ENCODE data around the gene DROSHA. TPM values are rescaled to one million over a fixed set of nuclear protein-coding genes. Genes with fewer than 3 reads are reported as not detected.
A peak's percentile ranks its signal among the peaks of the same experiment; 100 is the strongest.

The DROSHA gene
- total and polyA plus RNA-seq, 10 of the 15 experiments (the other 5 are each of a cell fraction or from before 2014, with no cell fraction given): 27.9 to 55.0 (median 37.6) TPM

DNA sequence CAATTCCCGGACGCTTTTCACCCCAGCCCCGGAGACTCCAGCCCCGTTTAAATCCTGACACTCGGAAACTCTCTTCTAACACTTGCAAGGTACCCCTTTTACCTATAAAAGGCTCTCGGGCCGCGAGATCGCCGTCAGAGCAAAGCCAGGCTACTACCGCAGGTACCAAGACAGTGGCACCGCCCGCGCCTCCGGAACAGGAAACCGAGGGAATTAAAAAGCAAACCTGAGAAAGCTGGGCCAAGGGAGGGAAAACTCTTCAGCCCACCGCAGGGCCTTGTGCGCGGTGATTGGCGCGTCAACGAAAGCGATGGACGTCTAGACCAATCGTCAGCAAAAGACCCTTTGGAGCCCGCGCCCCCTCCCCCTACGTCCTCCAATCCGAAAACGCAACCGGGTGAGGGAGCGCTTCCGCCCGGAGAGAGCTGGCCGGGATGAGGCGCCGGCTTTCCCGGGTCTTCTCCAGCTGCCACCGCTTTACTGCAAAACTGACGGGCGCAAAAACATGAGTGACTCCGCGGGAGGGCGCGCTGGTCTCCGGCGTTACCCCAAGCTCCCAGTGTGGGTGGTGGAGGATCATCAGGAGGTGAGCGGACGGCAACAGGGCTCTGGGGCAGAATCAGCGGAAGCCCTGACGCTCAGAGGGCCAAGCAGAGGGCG lies at the start of gene DROSHA, which contains the start of gene C5orf22 (continued):
- TF ChIP-seq CBX5 (IDR thresholded peaks at IDR 0.05; ENCODE audit: low read depth) (0 out of 2 replicates have a peak, but pooled peaks have one; percentile 4), CHD4 (IDR thresholded peaks at IDR 0.05) (no peak), CEBPB (IDR thresholded peaks at IDR 0.05; ENCODE audit: borderline replicate concordance in 1 of 2, low read depth in 2 of 2, low read length in 2 of 2) (no peak), TCF3 (IDR thresholded peaks at IDR 0.05; ENCODE audit: borderline replicate concordance, insufficient read depth, low read depth, low read length) (0 out of 2 replicates have a peak, but pooled peaks have one; percentile 42), SMC3 (IDR thresholded peaks at IDR 0.05; ENCODE audit: borderline replicate concordance, low read length) (no peak), CHD1 (IDR thresholded peaks at IDR 0.05; ENCODE audit: low read depth, low read length) (no peak), NBN (IDR thresholded peaks at IDR 0.05) (0 out of 2 replicates have a peak, but pooled peaks have one; percentile 20), RB1 (IDR thresholded peaks at IDR 0.05; ENCODE audit: borderline replicate concordance) (peak; percentile 92), SUZ12 (IDR thresholded peaks at IDR 0.05; ENCODE audit: unreplicated experiment) (no peak), IKZF1 (conservative IDR thresholded peaks at IDR 0.05) (peak; percentile 81), SIN3A (IDR thresholded peaks at IDR 0.05; ENCODE audit: low read depth, low read length) (peak; percentile 70), POU2F2 (IDR thresholded peaks at IDR 0.05; ENCODE audit: borderline replicate concordance, low read depth, low read length) (no peak; the same call in 2 of the 3 replicates), NFYA (IDR thresholded peaks at IDR 0.05; ENCODE audit: borderline replicate concordance, low read depth, low read length) (peak; percentile 37), BCL11A (IDR thresholded peaks at IDR 0.05; ENCODE audit: low read depth, low read length) (no peak), KLF5 (IDR thresholded peaks at IDR 0.05; ENCODE audit: partially characterized antibody) (peak; percentile 21), SPI1 (IDR thresholded peaks at IDR 0.05; ENCODE audit: borderline replicate concordance, insufficient read depth, low read depth, low read length) (peak; percentile 26; the same call in 1 of the 2 replicates), KAT2A (conservative IDR thresholded peaks at IDR 0.05; ENCODE audit: control insufficient read depth, low read depth, low read length) (no peak), NFYB (IDR thresholded peaks at IDR 0.05; ENCODE audit: insufficient read depth, low read depth, low read length) (peak; percentile 98), BACH1 (IDR thresholded peaks at IDR 0.05; ENCODE audit: borderline replicate concordance) (no peak), YBX1 (IDR thresholded peaks at IDR 0.05) (no peak), TAF1 (IDR thresholded peaks at IDR 0.05; ENCODE audit: borderline replicate concordance, low read depth, low read length) (peak; percentile 48; the same call in 1 of the 2 replicates), CBFB (IDR thresholded peaks at IDR 0.05; ENCODE audit: low read depth) (no peak; the same call in 1 of the 2 replicates), ZBED1 (IDR thresholded peaks at IDR 0.05; ENCODE audit: borderline replicate concordance) (0 out of 2 replicates have a peak, but pooled peaks have one; percentile 23), PAX8 (IDR thresholded peaks at IDR 0.05) (no peak), NRF1 (conservative IDR thresholded peaks at IDR 0.05; ENCODE audit: low read depth, low read length) (no peak), YY1 (IDR thresholded peaks at IDR 0.05; ENCODE audit: low read depth, low read length) (no peak), NFXL1 (IDR thresholded peaks at IDR 0.05; ENCODE audit: borderline replicate concordance) (no peak)
- TF ChIP-seq, protein P1, sequence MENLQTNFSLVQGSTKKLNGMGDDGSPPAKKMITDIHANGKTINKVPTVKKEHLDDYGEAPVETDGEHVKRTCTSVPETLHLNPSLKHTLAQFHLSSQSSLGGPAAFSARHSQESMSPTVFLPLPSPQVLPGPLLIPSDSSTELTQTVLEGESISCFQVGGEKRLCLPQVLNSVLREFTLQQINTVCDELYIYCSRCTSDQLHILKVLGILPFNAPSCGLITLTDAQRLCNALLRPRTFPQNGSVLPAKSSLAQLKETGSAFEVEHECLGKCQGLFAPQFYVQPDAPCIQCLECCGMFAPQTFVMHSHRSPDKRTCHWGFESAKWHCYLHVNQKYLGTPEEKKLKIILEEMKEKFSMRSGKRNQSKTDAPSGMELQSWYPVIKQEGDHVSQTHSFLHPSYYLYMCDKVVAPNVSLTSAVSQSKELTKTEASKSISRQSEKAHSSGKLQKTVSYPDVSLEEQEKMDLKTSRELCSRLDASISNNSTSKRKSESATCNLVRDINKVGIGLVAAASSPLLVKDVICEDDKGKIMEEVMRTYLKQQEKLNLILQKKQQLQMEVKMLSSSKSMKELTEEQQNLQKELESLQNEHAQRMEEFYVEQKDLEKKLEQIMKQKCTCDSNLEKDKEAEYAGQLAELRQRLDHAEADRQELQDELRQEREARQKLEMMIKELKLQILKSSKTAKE (IDR thresholded peaks at IDR 0.05; ENCODE audit: low read depth, poor library complexity, severe bottlenecking): peak; percentile 41
